ENCODE data around the gene CTNNA3.
A peak's percentile ranks its signal among the peaks of the same experiment; 100 is the strongest.

The CTNNA3 gene

DNA sequence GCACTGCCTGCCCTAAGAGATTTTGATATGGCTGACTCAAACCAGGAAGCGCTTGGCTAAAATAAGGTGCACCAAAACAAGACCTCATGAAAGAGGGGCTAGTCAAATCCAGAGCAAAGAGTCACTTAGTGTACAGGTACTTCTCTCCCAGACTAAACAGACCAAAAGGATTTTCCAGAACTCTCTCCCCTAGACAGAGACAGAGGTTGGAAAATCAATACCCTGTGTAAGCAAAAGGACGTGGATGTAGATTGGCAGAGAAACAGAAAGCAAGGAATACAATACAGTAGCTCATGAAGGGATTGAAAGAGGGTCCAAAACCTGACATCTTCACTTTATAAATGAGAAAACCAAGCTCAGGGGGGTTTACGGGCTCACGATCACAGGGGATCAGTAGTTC, 853.1 kb downstream of the CTNNA3 start:
- no peak for DNase-seq (ENCODE audit: low read depth, low spot score)
- no peak overlapping the region for H3K27ac ChIP-seq

GRCh38 chr10:66842371-66842770, 853.6 kb downstream of the CTNNA3 start:
- no peak overlapping the region for H3K27ac ChIP-seq
- DNase-seq (ENCODE audit: low read depth, low spot score) = no peak

DNA sequence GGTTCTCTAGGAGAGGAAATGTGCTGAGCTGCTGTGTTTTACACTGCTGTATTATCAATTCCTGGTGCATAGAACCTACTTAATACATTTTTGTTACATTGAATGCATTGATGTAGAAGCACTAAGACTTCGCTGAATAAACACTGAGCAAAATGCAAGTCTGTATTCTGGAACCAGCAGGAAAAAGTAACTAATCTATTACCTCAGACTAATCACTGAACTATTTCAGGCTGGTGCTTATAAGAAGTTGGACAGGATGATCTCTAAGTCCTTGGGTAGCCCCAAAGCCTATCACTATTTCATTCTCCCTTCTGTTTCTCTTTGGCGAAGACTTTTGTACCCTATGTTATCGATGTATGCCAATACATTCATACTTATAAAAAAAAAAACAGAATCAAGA, 857.3 kb downstream of the CTNNA3 start:
- no peak overlapping the region for H3K27ac ChIP-seq
- no peak for DNase-seq (ENCODE audit: low read depth, low spot score)

DNA sequence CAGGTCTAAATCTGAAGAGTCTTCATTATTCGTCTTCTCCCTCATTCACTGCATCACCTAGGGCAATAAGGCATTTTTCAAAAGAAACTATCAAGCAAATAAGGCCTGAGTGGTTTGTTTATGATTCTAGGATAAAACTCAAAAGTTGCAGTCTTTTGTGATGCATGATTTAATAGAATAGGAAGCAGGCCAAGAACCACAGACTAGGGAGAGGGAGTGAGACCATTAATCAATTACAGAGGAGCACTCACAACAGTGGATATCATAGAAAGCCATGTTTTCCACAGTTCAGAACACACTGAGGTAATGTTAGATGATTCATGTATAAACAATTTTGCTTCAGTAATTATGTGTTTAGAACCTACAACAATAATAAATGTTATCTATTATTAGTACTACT, 858.0 kb downstream of the CTNNA3 start:
- H3K27ac ChIP-seq = no peak overlapping the region
- no peak for DNase-seq (ENCODE audit: low read depth, low spot score)

DNA sequence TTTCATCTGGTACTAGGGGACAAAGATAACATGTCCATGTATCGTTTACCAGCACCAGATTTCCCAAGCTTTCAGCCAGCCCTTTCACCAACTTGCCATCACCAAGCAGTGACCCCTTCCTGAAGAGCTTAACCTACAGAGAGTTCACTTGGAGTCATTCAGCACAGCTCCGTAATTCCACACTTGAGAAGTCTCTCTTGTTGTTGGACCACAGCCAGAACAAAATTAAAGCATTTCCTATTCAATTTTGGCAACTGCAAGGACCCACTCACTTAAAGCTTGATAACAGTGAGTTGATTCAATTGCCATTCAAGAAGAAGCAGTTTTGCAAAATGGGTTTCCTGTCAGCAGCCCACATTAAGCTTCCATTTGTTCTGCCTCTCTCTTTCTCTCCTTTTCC, 858.7 kb downstream of the CTNNA3 start:
- no peak overlapping the region for H3K27ac ChIP-seq
- no peak for DNase-seq (ENCODE audit: low read depth, low spot score)

GRCh38 chr10:66836771-66837170, 859.2 kb downstream of the CTNNA3 start:
- no peak overlapping the region for H3K27ac ChIP-seq
- no peak for DNase-seq (ENCODE audit: low read depth, low spot score)

DNA sequence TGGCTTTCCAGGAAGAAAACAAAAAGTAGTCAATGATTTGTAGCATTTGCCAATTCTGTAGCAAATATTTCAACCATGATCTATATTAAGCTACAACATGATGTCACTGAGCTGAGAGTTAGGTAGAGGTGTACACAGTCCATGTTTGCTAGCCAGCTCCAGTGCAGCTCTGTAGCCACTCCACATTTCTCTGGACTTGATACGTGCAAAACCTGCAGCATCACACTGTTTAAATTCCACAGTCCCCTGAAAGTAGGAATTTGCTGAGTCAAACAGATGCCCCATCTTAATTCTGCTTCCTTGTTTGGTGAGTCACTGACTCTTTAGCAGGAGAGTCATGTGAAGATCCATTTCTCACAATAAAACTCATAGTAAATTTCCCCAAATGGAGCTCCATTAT, 859.9 kb downstream of the CTNNA3 start:
- peak overlapping the region; percentile 52 for H3K27ac ChIP-seq
- DNase-seq (ENCODE audit: low read depth, low spot score) = peak; percentile 14

DNA sequence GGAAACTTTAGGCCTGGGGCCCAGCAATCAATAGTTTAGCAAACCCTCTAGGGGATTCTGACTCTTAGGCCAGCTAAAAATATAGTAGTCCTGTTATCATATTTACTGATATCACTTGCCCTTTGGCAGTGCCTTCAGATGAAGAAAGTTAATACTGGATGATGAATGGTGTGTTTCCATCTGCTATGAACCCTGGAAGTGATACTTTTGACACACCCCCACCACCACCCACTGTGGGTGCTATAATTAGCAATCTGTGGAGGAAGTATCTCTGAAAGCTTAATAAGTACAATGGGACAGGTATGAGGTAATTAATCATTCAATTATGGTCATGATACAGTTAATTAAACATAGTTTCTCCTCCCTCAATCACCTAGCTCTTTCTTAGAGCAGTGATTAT, 860.6 kb downstream of the CTNNA3 start:
- no peak for DNase-seq (ENCODE audit: low read depth, low spot score)
- peak overlapping the region; percentile 52 for H3K27ac ChIP-seq

DNA sequence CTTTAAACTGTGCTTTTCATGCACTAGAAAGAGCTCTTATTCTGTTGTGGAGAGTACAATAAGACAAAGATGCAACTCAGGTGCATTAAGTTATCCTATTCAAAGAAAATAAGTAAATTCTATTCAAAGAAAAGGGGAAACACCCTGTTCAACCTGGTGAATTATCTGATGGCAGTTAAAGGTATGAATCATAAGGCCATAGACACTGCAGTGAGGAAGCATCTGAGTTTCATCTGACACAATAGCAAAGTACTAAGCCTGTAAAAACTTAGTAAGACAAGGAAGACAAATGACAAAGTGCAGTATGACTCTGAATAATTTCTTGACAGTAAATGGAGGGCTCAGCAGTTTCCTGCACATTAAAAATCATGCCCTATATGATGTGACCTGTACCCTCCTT, 861.2 kb downstream of the CTNNA3 start:
- DNase-seq (ENCODE audit: low read depth, low spot score) = peak; percentile 27
- H3K27ac ChIP-seq = peak overlapping the region; percentile 52

DNA sequence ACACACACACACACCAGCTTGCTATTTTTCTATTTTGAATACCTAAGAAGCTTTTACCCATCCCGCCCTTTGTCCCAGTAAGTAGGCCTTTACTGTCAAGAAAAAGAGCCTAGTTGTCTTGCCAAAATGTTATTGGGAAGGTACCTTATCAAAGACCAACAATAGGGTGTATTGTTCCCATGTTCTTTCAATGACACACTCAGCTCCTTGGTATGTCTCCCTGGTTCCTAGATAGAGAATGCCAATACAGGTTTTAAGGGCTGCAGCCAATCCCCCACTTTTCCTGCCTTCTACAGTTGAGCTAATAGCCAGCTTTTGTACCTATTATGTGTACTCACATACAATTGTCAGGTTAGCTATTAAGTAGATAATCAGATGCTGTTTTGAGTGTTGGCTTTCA, 862.1 kb downstream of the CTNNA3 start:
- no peak for DNase-seq (ENCODE audit: low read depth, low spot score)
- H3K27ac ChIP-seq = peak overlapping the region; percentile 52

DNA sequence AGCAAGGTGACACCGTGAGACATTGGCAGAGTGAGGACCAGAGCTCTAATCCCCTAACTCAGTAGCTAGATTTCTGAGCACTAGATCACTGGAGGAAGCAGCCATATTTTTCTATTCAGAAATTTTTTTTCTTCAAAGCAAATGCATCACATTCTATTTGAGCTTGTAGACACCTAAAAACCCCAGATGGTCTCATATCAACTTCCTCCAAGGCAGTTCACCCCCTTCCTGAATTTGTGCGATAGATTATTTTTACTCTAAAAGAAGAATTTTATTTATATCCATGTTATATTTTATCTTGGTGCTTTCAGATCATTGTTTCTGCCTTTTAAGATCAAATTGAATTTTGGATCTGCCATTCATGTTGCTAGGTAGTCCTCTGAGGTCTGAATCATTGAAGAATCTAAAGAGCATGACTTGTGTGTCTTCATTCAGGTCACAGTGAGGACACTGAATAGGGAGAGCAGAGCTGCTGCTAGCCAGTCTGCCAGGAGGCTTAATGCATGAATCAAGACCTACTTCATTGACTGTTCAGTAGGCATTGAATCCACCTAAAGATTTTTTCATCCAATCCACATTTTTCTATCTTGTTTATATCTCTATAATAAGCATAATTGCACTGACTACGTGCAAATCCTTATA, 863.1 kb downstream of the CTNNA3 start:
- peak overlapping the region; percentile 52 for H3K27ac ChIP-seq
- no peak for DNase-seq (ENCODE audit: low read depth, low spot score)

GRCh38 chr10:66828957-66829356, 867.0 kb downstream of the CTNNA3 start:
- peak; percentile 6 for DNase-seq (ENCODE audit: low read depth, low spot score)
- H3K27ac ChIP-seq = no peak overlapping the region

- peak overlapping the region; percentile 0 for H3K27ac ChIP-seq
- DNase-seq (ENCODE audit: low read depth, low spot score) = no peak
Measured at GRCh38 chr10:66827353-66827752, 868.6 kb downstream of the CTNNA3 start.

DNA sequence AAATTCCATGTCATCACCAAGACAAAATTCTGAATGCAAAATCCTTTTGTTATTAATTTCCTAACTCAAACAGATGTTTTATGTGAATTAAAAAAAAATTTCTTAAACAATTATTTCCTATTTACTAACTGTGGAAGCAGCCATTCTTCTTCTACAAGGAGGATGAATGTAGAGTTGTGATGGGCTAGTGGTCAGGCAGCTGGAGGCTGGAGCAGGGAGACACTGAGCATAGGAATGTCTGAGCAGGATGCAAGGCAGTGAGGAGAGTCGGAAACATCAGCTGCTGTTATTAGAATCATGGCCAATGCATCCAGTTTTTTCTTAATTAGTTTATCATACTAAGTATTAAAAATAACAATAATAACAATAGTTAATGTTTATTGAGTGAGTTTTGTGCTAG, 872.7 kb downstream of the CTNNA3 start:
- no peak overlapping the region for H3K27ac ChIP-seq
- no peak for DNase-seq (ENCODE audit: low read depth, low spot score)

DNA sequence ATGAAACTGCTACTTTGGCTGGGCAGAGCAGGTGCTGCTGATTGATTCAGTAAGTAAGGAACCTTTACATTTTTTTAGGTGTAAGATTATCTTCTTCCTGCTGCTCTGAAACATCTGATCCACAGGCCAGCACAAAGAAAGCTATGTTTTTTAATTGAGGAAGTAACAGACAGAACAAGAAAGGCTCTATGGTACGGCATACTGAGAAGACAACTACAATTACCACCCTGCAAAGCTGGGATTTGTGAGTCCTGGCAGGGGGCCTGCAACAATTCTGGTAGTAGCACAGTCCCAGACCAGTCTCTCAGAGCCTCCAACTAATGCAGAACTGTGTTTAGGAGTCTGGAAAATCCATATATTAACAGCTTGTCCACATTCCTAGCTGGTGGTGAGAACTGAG, 873.2 kb downstream of the CTNNA3 start:
- DNase-seq (ENCODE audit: low read depth, low spot score) = no peak
- H3K27ac ChIP-seq = no peak overlapping the region

- H3K27ac ChIP-seq = no peak overlapping the region
- DNase-seq (ENCODE audit: low read depth, low spot score) = no peak
Measured at GRCh38 chr10:66819691-66820090, 876.3 kb downstream of the CTNNA3 start.

- H3K27ac ChIP-seq = no peak overlapping the region
- no peak for DNase-seq (ENCODE audit: low read depth, low spot score)
Measured at GRCh38 chr10:66813122-66813521, 882.9 kb downstream of the CTNNA3 start.

DNA sequence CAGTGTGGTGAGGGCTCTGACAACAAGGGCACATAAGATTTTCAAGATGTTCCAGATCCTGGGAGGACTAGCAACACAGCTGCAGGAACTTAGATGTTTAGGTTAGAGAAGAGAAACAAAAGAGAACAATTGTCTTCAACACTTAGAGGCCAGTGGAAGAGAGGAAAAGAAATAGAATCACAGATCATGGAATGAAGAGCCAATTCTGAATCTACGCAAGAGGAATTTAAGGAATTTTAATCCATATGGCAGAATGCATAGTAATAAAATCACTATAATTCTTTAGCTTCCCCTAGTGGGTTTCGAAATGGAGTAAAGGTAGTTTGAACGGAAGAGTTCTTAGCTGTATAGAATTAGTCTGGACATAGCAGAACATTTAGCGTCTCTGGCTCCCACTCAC, 884.8 kb downstream of the CTNNA3 start:
- H3K27ac ChIP-seq = no peak overlapping the region
- no peak for DNase-seq (ENCODE audit: low read depth, low spot score)

GRCh38 chr10:66809402-66809801, 886.6 kb downstream of the CTNNA3 start:
- DNase-seq (ENCODE audit: low read depth, low spot score) = no peak

GRCh38 chr10:66805612-66806011, 890.4 kb downstream of the CTNNA3 start:
- DNase-seq (ENCODE audit: low read depth, low spot score) = no peak
- H3K27ac ChIP-seq = no peak overlapping the region

More at GRCh38 chr10:66809402-66809801, 886.6 kb downstream of the CTNNA3 start:
- H3K27ac ChIP-seq = no peak overlapping the region

DNA sequence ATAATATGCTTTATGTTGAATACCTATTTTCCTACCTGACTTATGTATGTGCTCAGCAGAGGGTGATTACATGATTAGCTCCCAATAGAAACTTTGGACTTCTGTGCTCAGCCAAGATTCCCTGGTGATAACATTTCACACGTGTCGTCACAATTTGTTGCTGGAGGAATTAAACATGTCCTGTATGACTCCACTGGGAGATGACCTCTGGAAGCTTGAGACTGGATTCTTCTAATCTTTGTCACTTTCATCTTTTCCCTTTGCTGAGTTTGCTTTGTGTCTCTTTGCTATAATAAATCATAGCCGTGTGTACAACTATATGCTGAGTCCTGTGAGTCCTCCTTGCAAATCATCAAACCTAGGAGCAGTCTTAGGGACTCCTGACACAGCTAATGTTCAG, 891.0 kb downstream of the CTNNA3 start:
- no peak overlapping the region for H3K27ac ChIP-seq
- no peak for DNase-seq (ENCODE audit: low read depth, low spot score)

DNA sequence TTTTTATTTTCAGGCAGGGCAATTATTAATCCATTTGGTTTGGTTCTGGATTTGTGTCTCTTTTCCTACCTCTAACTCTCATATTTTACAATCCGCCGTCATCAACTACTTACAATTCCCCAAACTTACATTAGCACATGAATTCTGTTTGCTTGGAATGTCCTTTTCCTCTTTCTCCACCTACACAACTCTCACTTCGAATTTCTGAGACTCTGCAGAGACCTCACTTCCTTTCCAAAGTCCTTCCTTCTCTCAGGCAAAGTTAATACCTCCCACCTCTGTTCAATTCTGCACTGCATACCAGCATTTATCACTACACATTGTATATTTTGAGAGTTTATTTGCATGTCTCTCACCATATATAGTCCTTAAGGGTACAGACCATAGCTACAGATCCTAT, 892.8 kb downstream of the CTNNA3 start:
- no peak for DNase-seq (ENCODE audit: low read depth, low spot score)
- H3K27ac ChIP-seq = no peak overlapping the region

DNA sequence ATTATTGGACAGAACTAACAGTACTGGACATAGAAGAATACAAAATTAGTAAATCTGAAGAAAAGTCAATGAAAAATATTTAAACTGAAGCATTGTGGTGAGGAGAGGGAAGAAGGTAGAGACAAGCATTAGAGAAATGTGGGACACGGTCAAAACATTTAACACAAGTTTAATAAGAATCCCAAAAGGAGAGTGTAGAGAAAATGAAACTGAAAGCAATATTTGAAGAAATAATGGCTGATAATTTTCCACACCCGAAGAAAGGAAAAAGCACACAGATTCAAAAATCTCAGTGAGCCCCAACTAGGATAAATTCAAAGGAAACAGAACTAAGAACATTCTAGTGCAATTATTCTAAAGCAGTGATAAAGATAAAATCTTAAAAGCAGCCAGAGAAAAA, 896.5 kb downstream of the CTNNA3 start:
- DNase-seq (ENCODE audit: low read depth, low spot score) = no peak
- H3K27ac ChIP-seq = no peak overlapping the region

Measured in epithelial cell of prostate (primary cell).